Suppressor macrophage treated with lipopolysaccharide for 1 hour (primary cell): ENCODE results near the gene MZT2A.
"Not testable (repeated sequence)": the region's sequence is repeated elsewhere in the genome, so short reads cannot be mapped to it uniquely, and the experiment has no call there.

Experiments
- DNase-seq, 3 donors: peaks; one replicate each; pipeline ENCODE4 v3.0.0-alpha.2; 2020 to 2022

The MZT2A gene

GRCh38 chr2:131445896-131446295 lies 46.3 kb downstream of the MZT2A start:
- no peak for DNase-seq

- not testable (repeated sequence) for DNase-seq
These were observed 46.7 kb downstream of the MZT2A start for GRCh38 chr2:131445515-131445797.

- not testable (repeated sequence) for DNase-seq
These were observed 47.3 kb downstream of the MZT2A start for GRCh38 chr2:131444736-131445514.

- DNase-seq: not testable (repeated sequence)
These were observed 51.3 kb downstream of the MZT2A start for GRCh38 chr2:131440742-131441468.
